HG03460 (cell line): ENCODE results near the gene AFAP1.
"Not testable (repeated sequence)": the region's sequence is repeated elsewhere in the genome, so short reads cannot be mapped to it uniquely, and the experiment has no call there.

Source experiments
- ATAC-seq: cut with Tn5 transposase; IDR thresholded peaks from one replicate; pipeline ENCODE4 v1.9.1; 2021; ENCODE audit not compliant: unreplicated experiment

The AFAP1 gene

DNA sequence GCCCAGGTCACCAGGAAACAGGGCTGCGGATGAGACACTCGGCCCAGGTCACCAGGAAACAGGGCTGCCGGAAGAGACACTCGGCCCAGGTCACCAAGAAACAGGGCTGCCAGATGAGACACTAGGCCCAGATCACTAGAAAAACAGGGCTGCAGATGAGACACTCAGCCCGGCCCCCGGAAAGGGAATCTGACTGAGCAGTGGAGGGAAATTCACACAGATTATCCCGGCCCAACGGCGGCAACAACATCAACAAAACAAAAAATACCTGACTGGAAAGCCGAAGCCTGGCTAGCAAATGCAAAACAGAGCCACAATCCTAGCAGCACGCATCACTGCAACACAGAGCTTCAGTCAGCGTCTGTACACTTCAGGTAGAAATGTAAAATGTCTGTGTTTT is 20.7 kb downstream of the AFAP1 start:
- no peak for ATAC-seq

GRCh38 chr4:7918187-7918586 is 21.5 kb downstream of the AFAP1 start:
- ATAC-seq = not testable (repeated sequence)

GRCh38 chr4:7917669-7918068 is 22.0 kb downstream of the AFAP1 start:
- no peak for ATAC-seq

GRCh38 chr4:7915875-7916242 is 23.8 kb downstream of the AFAP1 start:
- no peak for ATAC-seq

- ATAC-seq = no peak
Measured at GRCh38 chr4:7912826-7913225, 26.8 kb downstream of the AFAP1 start.

DNA sequence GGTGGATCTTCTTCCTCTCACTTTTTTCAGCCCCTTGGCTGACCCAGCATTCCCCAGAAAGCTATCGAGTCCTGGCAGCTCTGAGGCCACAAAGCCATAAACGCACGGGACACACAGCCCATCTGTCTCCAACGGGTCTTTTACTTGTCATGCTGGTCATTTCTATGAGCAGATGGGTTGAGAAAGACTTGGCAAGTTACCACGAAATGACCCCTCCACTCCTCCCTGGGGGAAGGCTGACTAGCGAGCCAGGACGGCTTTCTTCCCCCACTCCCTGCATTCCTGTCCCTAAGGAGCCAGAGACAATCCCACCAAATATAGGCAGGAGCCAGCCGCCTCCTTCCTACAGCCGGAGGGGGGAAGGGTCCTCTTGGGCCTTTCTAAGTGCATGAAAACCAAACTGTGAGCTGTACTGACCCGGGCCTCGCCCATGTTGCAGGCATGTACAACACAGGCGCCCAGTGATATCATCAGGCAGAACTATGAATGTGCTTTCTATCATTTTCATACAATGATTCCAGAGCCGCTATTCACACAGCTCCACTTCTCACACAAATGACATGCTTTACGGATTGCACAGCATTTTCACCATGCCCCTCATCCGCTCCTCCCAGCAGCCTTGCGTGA is 28.6 kb downstream of the AFAP1 start:
- ATAC-seq = no peak

DNA sequence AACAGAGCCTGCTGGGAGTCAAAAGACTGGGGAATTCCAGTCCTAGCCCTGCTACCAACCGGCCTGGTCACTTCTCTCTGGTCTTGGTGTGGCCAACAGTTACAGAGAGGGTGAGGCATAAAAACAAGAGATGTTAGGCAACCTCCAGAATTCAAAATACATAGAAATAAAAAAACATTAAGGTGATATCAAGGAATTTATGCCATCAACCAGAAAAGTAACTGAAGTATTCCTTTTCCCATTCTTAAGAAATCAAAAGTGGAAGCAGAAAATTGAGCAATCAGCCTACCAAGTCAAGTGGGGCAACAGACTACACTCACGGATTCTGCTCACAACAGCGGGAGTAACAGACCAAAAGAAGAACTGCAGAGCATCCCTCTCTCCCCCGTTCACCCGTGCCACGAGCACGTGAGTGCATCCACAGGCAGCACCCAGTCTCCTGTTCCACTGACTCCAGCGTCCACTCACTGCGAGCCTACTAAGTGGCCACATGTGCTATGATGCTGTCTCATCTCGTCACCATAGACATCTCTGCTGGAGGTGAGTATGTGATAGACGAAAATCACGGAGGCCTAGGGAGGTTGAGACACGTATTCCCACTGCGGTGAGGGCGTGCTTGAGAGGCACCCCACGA is 29.3 kb downstream of the AFAP1 start:
- ATAC-seq = no peak

DNA sequence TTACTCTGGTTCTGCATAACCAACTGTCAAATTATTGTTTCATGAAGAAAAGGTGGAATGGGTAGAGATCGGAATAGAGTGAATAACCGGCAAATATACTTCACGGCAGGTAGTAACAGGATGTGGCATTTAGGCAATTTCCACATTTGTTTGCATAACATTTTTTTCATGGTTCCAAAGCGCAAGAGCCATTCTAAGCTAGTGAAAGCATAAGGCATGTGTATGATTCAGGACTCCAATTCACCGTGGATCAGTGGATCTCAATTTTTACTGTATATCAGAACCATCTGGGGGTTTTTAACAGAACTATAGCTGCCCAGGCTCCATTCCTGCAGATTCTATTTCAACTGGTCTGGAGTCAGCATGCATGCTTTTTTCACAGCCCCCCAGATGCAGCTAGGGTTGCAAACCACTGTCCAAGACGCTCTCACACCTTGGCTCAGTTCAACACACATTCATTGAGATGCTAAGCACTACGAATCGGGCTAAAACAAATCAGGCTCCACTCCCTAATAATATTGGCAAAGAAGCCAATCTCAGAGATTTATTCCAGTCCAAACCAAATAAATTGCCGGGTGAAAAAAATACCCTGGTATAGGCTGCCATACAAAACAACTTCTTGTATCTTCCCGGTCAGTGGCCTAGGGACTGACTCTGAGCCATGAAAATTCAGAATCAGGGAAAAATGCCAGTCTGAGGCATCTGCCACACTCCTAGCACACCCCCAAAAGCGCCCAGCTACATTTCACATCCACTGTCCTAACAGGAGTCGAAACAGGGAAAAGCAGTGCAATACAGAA is 30.0 kb downstream of the AFAP1 start:
- no peak for ATAC-seq

DNA sequence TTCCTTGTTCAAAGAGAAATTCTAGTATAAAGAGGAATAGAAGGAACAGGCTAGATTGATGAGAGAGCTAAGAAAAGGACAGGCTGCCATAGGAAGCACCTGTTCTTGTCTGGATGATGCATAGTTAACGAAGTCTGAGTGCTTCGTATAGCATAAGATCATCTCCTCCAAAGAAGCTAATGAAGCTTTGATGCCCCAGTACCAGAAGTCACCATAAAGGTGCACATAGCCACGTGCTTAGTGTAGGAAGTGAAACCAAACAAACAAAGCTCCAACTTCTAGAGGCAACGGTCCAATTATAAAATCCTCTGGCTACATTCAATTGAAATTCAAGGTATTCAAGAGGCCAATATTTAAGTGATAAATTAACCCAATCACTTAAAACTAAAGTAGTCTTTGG is 31.0 kb downstream of the AFAP1 start:
- no peak for ATAC-seq

- no peak for ATAC-seq
Measured at GRCh38 chr4:7907142-7907541, 32.5 kb downstream of the AFAP1 start.

- ATAC-seq = no peak
Measured at GRCh38 chr4:7906171-7906701, 33.4 kb downstream of the AFAP1 start.

DNA sequence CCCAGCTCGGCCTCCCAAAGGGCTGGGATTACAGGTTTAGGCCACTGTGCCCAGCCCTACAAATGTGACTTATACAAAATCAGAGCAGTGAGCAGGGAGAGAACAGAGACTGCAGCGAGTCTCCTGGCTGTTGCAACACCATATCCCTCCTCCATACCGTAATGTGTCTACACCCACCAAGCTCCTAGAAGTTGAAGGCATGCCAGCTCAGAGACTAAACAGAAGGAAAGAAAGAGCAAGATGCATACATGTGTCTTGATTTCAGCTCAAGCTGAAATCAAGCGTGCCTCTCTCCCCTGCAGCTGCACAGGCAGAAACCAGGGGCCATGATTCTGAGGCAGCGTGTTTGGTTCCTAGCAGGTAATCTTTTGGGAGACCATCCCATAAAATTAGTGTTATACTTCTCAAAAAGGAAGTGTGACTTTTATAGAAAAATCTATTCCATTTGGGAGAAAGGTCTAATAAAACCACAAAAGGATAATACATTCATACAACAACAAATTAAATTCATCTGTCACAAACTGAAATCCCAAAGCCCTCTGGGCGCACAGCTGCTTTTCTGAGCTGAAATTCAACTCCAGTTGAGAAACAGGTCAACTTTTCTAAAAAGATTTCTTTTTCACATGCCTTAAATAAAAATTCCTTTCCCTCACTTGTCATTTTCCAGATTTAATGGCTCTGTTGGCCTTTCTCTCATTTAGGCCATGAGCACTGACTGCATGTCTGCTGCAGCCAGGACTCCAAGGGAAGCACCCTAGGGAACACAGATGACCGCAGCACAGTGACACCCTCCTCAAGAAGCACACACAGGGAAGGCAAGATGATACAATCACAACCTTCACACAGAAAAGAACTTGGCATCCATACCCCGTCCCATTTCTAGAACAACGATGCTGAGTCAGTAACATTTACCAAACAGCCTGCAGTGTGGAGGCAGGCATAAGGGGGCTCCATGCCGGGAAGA is 34.4 kb downstream of the AFAP1 start:
- ATAC-seq = no peak

DNA sequence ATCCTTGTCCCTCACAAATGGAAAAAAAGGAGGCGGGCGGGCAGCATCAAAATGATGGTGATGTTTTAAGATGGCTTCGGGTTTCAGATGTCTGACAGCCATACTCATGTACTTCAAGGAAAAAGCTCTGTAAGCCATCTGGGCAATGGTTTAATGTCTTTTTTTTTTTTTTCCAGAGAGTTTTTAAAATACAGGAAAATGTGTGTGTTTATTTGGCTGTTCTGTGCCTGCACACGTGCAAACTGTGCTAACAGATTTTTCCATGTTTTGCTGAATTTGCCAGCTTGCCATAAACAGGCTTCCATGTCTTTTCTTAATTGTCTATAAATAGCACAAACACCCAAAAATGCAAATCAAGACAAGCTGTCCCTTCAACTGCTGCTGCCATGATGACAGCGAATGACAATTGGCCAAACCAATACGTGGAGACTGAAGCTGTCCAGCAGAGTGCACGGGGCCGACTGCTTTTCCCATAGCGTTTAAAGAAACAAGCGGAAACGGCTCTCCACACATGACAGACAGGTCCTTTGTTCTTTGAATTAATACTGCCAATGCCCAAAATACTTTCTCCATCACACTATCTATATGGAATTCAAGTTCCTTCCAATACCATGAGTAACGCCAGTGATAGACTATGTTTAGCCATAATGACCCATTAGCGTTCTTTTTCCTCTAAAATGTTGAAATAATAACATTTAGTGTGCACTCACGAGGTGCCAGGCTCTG is 35.7 kb downstream of the AFAP1 start:
- ATAC-seq = no peak

GRCh38 chr4:7902826-7903225 is 36.8 kb downstream of the AFAP1 start:
- ATAC-seq = no peak

DNA sequence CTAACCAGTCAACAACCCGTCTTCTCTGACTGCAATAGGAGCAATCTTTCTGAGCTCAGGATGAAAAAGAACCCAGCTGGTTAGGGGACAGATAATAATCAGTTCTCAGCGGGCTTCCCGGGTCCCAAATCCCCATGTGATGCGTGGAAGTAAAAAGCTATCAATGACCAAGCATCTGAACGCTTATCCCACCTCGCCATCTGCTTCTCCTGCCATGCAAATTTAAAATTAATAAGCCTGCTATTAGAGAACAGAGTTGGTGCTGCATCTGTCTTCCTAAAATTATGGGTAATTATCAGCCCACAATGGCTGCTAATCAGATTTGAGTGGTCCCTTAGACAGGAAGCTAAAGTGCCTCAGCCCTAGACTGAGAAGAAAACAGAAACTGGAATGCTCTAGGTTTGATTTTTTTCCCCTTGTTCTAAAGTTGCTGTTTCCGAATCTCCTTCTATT is 37.5 kb downstream of the AFAP1 start:
- ATAC-seq = no peak

GRCh38 chr4:7901311-7901885 is 38.3 kb downstream of the AFAP1 start:
- no peak for ATAC-seq

GRCh38 chr4:7900334-7900909 is 39.2 kb downstream of the AFAP1 start:
- no peak for ATAC-seq

DNA sequence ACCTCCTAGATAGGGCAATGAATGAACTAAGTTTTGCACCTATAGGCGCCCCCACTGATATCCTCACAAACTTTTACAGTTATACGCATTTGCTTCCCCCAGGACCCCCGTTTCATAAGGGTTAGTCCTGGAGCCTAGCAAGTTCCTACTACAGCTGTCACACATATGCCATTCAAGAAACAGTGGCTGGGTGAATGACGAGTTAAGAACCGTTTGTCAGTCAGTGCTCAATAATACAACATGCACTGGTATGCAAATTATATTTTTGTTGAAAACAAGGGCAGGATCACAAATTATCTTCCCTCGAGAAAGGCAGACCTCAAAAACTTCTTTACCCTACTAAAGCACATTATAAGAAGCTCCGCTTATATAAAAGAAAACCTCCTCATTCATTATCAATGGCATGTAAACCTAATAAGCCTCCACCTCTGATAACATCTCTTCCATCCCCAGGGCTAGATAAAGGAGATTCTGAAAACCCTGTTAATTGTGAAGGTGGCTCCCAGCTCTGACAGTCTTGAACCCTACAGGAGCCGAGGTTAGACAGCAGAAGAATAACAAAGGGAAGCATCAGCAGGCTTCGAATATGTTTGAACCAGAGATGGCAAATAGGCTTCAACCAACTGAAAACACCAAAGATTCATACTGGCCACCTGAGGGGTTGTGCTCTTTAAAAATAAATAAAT is 40.3 kb downstream of the AFAP1 start:
- ATAC-seq = no peak

GRCh38 chr4:7898385-7898784 is 41.3 kb downstream of the AFAP1 start:
- no peak for ATAC-seq
